Measurements from ENCODE around the gene KAZN. TPM values are rescaled to one million over a fixed set of nuclear protein-coding genes. Genes with fewer than 3 reads are reported as not detected.

The KAZN gene
- total and polyA plus RNA-seq, 2 of the 8 experiments (the other 6 are each of a cell fraction or from before 2014, with no cell fraction given) = 3.7 to 11.8 TPM

DNA sequence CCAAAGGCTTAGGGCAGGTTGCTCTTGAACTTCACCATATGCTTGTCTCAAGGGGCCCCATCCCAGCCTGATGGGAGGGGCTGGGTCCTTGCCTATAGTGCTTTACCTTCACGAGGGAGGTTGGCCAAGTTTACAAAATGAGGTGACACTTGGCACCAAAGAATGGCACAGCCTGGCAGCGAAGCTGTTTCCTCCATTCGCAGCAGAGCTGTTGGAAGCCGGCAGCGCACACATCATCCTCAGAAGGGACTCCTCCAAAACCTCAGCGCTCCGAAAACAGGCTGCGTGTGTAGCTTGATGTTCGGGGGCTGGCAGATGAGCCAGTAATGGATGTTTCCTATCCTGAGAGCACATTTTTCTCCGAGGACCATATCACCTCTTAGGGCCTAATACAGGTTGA is 116.8 kb downstream of the KAZN start:
- no peaks in the 10 kb centered on the region for H3K4me1 ChIP-seq (replicated peaks in 1 of 4; ENCODE audit: control insufficient read depth in 3 of 4, insufficient read depth in 4 of 4, low read length in 3 of 4)
- ChIA-PET POLR2A (ENCODE audit: partially characterized antibody) (no interaction called here), CTCF (ENCODE audit: partially characterized antibody) (no interaction called here)
- no peak overlapping the region for H3K9ac ChIP-seq (replicated peaks in 1 of 4; ENCODE audit: extremely low read depth in 1 of 4, low read depth in 3 of 4, low read length in 3 of 4)
- H3K79me1 ChIP-seq (ENCODE audit: low read depth, low read length) = peaks cover 3% of the 10 kb centered on the region
- no peaks in the 10 kb centered on the region for H3K36me3 ChIP-seq (ENCODE audit: control insufficient read depth in 2 of 4, insufficient read depth in 4 of 4, low read length in 3 of 4)
- no peak overlapping the region for H2AK5ac ChIP-seq (ENCODE audit: low read depth, low read length)
- no peaks in the 10 kb centered on the region for H3K79me2 ChIP-seq (ENCODE audit: control insufficient read depth in 1 of 2, insufficient read depth in 2 of 2, low read length in 2 of 2)
- no peak overlapping the region for H2BK5ac ChIP-seq (ENCODE audit: low read depth, low read length)
- H3K4me3 ChIP-seq (ENCODE audit: extremely low read depth in 1 of 4, insufficient read depth in 2 of 4, low read depth in 3 of 4, low read length in 4 of 4) = no peak overlapping the region
- no peak overlapping the region for H2BK15ac ChIP-seq (ENCODE audit: low read length)
- no peak overlapping the region for H2BK20ac ChIP-seq (ENCODE audit: low read length)
- WGBS, 2 experiments (ENCODE audit: extremely low coverage in 1 of 2, insufficient coverage in 1 of 2, insufficient read length in 1 of 2, insufficient replicate concordance in 2 of 2, low coverage in 1 of 2, low lambda C conversion rate in 2 of 2, missing lambda C conversion rate in 1 of 2) = 85% methylated on average over 10 of the region's 10 CpGs; no CpG with 5 or more reads in 1 of the 2 experiments
- H3K27ac ChIP-seq (ENCODE audit: low read depth, low read length) = no peak overlapping the region
- no peak overlapping the region for H3K4ac ChIP-seq (replicated peaks; ENCODE audit: insufficient read length, low read depth, low read length)
- no peak overlapping the region for H3K4me2 ChIP-seq (ENCODE audit: insufficient read depth in 1 of 2, low read depth in 2 of 2, low read length in 2 of 2)
- DNase-seq (ENCODE audit: low read depth in 1 of 2, low spot score in 2 of 2) (no peak), FAIRE-seq (no peak)
- no peak overlapping the region for H2BK120ac ChIP-seq (replicated peaks; ENCODE audit: low read depth, low read length)
- no peak overlapping the region for H3K56ac ChIP-seq (replicated peaks; ENCODE audit: insufficient read length, low read depth, low read length)
- H3K27me3 ChIP-seq (replicated peaks in 1 of 4; ENCODE audit: control insufficient read depth in 3 of 4, extremely low read depth in 1 of 4, insufficient read depth in 3 of 4, low read length in 3 of 4) = no peaks in the 10 kb centered on the region
- no peak overlapping the region for H4K5ac ChIP-seq (ENCODE audit: insufficient read length, low read depth, low read length)
- H3K23me2 ChIP-seq (ENCODE audit: low read depth, low read length) = no peaks in the 10 kb centered on the region
- H4K8ac ChIP-seq (ENCODE audit: extremely low read depth, insufficient read depth, low read length) = no peak overlapping the region
- no peak overlapping the region for H3K18ac ChIP-seq (ENCODE audit: extremely low read depth, low read length)
- no peak overlapping the region for H2BK12ac ChIP-seq (ENCODE audit: low read depth, low read length)
- no peak overlapping the region for H3K23ac ChIP-seq (ENCODE audit: insufficient read length)
- H3K14ac ChIP-seq (ENCODE audit: insufficient read length) = no peak overlapping the region
- no peak overlapping the region for H2AFZ ChIP-seq (ENCODE audit: low read length)
- no peaks in the 10 kb centered on the region for H3K9me3 ChIP-seq (ENCODE audit: insufficient read depth in 2 of 2, low read depth in 1 of 2, low read length in 1 of 2)
- no peak overlapping the region for H4K91ac ChIP-seq (replicated peaks; ENCODE audit: insufficient read length, low read length)
- peaks cover 0 to 2% of the 10 kb centered on the region in 2 experiments for H4K20me1 ChIP-seq (replicated peaks in 1 of 2; ENCODE audit: control insufficient read depth in 1 of 2, insufficient read depth in 2 of 2, low read length in 2 of 2)
- TF ChIP-seq SIRT6 (IDR thresholded peaks at IDR 0.05; ENCODE audit: low read length) (no peak), HDAC6 (IDR thresholded peaks at IDR 0.05; ENCODE audit: low read depth, low read length) (no peak), GTF2F1 (IDR thresholded peaks at IDR 0.05; ENCODE audit: borderline replicate concordance, low read depth, low read length) (no peak), RNF2 (IDR thresholded peaks at IDR 0.05; ENCODE audit: borderline replicate concordance, low read depth, low read length, missing control alignments, poor library complexity, severe bottlenecking) (no peak), SP4 (IDR thresholded peaks at IDR 0.05; ENCODE audit: low read length) (no peak), EZH2 (IDR thresholded peaks at IDR 0.05; ENCODE audit: low read depth, low read length, severe bottlenecking) (no peak), NANOG (IDR thresholded peaks at IDR 0.05; ENCODE audit: insufficient read depth, low read depth, low read length, poor library complexity, severe bottlenecking) (no peak)
- TF ChIP-seq, protein P1, sequence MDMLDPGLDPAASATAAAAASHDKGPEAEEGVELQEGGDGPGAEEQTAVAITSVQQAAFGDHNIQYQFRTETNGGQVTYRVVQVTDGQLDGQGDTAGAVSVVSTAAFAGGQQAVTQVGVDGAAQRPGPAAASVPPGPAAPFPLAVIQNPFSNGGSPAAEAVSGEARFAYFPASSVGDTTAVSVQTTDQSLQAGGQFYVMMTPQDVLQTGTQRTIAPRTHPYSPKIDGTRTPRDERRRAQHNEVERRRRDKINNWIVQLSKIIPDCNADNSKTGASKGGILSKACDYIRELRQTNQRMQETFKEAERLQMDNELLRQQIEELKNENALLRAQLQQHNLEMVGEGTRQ (IDR thresholded peaks at IDR 0.05; ENCODE audit: low read length) = no peak
- TF ChIP-seq, protein P2, sequence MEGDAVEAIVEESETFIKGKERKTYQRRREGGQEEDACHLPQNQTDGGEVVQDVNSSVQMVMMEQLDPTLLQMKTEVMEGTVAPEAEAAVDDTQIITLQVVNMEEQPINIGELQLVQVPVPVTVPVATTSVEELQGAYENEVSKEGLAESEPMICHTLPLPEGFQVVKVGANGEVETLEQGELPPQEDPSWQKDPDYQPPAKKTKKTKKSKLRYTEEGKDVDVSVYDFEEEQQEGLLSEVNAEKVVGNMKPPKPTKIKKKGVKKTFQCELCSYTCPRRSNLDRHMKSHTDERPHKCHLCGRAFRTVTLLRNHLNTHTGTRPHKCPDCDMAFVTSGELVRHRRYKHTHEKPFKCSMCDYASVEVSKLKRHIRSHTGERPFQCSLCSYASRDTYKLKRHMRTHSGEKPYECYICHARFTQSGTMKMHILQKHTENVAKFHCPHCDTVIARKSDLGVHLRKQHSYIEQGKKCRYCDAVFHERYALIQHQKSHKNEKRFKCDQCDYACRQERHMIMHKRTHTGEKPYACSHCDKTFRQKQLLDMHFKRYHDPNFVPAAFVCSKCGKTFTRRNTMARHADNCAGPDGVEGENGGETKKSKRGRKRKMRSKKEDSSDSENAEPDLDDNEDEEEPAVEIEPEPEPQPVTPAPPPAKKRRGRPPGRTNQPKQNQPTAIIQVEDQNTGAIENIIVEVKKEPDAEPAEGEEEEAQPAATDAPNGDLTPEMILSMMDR (IDR thresholded peaks at IDR 0.05; ENCODE audit: control extremely low read depth in 1 of 3, insufficient read depth in 1 of 3, low read depth in 1 of 3, low read length in 3 of 3) = no peak
